DND-41 (cell line): ENCODE data around the gene FASTK.

Experiments
- EZH2 ChIP-seq: IDR thresholded peaks from 3 replicates; pipeline ENCODE4 v1.6.1; 2012; ENCODE audit warnings: borderline replicate concordance, low read depth, mild to moderate bottlenecking, moderate library complexity, low read length, inconsistent platforms; ENCODE audit not compliant: severe bottlenecking
- TF ChIP-seq, protein P1 (sequence below): IDR thresholded peaks from 2 replicates; pipeline ENCODE4 v1.5.1; 2012; ENCODE audit warnings: borderline replicate concordance, low read length, moderate library complexity, mild to moderate bottlenecking; ENCODE audit not compliant: poor library complexity, severe bottlenecking; ENCODE audit errors: extremely low read depth

DNA sequence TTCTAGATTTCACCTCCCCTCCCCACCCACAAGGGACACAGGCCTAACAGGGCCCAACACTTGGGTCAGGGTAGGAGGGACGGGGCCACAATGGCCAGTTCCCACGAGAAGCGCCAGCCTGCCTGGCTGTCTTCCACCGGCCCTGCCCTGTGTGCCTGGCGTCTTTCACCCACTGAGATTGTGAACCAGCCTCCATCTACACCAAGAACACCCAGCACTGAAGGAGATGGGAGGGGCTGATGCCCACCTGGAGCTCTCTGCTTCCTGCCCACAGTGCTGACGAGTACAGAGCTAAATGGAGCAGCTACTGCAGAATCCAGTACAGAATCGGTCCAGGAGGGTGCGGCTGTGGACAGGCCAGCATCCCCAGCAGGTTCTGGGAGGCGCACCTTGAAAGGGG is 34.6 kb downstream of the FASTK start:
- no peak for TF ChIP-seq EZH2
- TF ChIP-seq, protein P1, sequence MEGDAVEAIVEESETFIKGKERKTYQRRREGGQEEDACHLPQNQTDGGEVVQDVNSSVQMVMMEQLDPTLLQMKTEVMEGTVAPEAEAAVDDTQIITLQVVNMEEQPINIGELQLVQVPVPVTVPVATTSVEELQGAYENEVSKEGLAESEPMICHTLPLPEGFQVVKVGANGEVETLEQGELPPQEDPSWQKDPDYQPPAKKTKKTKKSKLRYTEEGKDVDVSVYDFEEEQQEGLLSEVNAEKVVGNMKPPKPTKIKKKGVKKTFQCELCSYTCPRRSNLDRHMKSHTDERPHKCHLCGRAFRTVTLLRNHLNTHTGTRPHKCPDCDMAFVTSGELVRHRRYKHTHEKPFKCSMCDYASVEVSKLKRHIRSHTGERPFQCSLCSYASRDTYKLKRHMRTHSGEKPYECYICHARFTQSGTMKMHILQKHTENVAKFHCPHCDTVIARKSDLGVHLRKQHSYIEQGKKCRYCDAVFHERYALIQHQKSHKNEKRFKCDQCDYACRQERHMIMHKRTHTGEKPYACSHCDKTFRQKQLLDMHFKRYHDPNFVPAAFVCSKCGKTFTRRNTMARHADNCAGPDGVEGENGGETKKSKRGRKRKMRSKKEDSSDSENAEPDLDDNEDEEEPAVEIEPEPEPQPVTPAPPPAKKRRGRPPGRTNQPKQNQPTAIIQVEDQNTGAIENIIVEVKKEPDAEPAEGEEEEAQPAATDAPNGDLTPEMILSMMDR = no peak
